GM12878 (cell line): Measurements from ENCODE around the gene CETP. TPM values are rescaled to one million over a fixed set of nuclear protein-coding genes. Genes with fewer than 3 reads are reported as not detected.

Source experiments
- MTA3 ChIP-seq: IDR thresholded peaks from 2 replicates; pipeline ENCODE4 v1.6.1; 2012; ENCODE audit warnings: low read length, inconsistent platforms, borderline replicate concordance
- NKRF ChIP-seq: fragments of 450-650 bp; conservative IDR thresholded peaks from 2 replicates; pipeline ENCODE4 v1.6.1; 2017; ENCODE audit warnings: mild to moderate bottlenecking, moderate library complexity
- SMC3 ChIP-seq: IDR thresholded peaks from 2 replicates; pipeline ENCODE4 v1.6.1; 2011; ENCODE audit warnings: low read length, improper control_type of control experiment, borderline replicate concordance
- ZBED1 ChIP-seq: IDR thresholded peaks from 2 replicates; pipeline ENCODE4 v1.6.1; 2016; ENCODE audit warnings: borderline replicate concordance
- ZBTB4 ChIP-seq: fragments of 450-650 bp; formaldehyde crosslinking; IDR thresholded peaks from 2 replicates; pipeline ENCODE4 v1.4.0; 2022; ENCODE audit warnings: mild to moderate bottlenecking, moderate library complexity
- polyA plus RNA-seq, 11 experiments: library from polyadenylated mRNA; depleted of rRNA in 4 of 11; unstranded in 6 of 11; stranded (reverse) in 5 of 11; fragments of >200 nt; fragmentation: Nextera tagmentation in 4 of 11; fragmentation: Illumina TruSeq in 1 of 11; extraction: Ambion mirVana in 4 of 11; extraction: Trizol in 1 of 11; gene quantifications; 1 replicate in 1 of 11; 2 replicates in 10 of 11; pipeline versions ENCODE4 v1.2.1 to v1.2.3, GENCODE V29; 2011 to 2016; ENCODE audit warnings: inconsistent platforms in 2 of 11, missing spikeins in 2 of 11, low read depth in 1 of 11
- total RNA-seq, 4 experiments: library from RNA; depleted of rRNA in 3 of 4; stranded (reverse); fragments of >200 nt in 3 of 4; fragmentation: Illumina TruSeq in 1 of 4; extraction: Trizol in 1 of 4; gene quantifications; 2 replicates each; pipeline versions ENCODE4 v1.2.1 to v1.2.3, GENCODE V29; 2013 to 2021

The CETP gene
- total and polyA plus RNA-seq, 10 of the 15 experiments (the other 5 are each of a cell fraction or from before 2014, with no cell fraction given) = 1.2 to 6.4 (median 2.1) TPM

GRCh38 chr16:56932721-56933619 is 28.8 kb upstream of the CETP start (continued):
- no peak for TF ChIP-seq ZBTB4 (CRISPR knock-in tag)
- TF ChIP-seq ZBED1 = peak; percentile 18; the same call in 1 of the 2 replicates
- TF ChIP-seq SMC3 = 0 out of 2 replicates have a peak, but pooled peaks have one; percentile 5
- peak; percentile 74 for TF ChIP-seq NKRF
- no peak for TF ChIP-seq MTA3
- TF ChIP-seq, all 136 proteins: peak for 35
